ENCODE results near the gene VSTM2A.
"Not testable (repeated sequence)": the region's sequence is repeated elsewhere in the genome, so short reads cannot be mapped to it uniquely, and the experiment has no call there.

Gene VSTM2A, protein sequence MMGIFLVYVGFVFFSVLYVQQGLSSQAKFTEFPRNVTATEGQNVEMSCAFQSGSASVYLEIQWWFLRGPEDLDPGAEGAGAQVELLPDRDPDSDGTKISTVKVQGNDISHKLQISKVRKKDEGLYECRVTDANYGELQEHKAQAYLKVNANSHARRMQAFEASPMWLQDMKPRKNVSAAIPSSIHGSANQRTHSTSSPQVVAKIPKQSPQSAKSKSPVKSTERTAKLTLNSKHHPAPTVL

DNA sequence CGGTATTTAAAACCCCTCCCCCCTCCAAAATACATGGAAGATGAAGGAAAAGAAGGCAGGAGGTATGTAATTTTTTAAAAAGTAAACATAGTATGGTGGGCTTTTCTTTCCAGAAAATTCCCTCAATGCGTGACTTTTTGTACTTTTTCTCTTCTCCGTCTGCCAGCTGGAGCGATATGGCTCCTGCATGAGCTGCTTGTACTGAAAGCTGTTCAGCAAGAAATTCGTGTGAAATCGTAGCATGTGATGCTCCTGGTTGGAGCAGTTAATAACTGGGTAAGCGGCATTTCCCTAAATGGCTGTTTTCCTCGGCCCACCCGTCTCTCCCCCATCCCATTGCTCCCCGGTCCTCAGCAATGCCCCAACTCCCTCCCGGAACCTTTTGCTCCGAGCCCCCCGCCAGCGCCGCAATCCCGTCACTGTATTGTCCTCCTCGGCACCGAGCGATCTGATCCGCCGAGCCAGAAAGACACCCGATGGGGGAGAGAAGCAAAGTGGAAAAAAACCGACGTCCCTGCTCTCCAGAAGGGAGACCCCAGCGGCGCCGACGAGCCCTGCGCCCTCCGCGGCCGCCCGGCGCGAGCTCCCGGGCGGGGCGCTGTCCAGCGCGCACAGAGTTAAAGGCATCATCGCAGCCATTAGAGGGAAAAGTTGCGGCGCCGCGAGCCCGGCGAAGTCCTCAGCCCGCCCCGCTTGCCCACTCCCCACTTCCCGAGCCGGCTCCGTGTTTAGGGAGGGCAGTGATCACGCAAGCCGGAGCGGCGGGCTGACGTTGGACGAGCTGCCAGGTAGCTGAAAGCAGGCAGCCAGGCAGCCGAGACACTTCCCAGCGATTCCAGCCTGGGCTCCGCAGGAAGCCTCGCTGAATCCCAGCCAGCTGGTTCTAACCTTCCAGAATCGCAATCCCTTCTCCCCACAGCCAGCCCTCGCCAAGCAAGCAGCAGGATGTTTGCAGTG is at the start of gene VSTM2A:
TSS of gene VSTM2A (plus strand) at position 707 of the 957 bp plus-strand sequence. CDS start 356 bp downstream, outside the sequence.
- no peak within 1 kb of the TSS for H3K4me3 ChIP-seq (ENCODE audit: low read depth, low read length)
- peak; percentile 10 for DNase-seq (ENCODE audit: low read depth, low spot score)

DNA sequence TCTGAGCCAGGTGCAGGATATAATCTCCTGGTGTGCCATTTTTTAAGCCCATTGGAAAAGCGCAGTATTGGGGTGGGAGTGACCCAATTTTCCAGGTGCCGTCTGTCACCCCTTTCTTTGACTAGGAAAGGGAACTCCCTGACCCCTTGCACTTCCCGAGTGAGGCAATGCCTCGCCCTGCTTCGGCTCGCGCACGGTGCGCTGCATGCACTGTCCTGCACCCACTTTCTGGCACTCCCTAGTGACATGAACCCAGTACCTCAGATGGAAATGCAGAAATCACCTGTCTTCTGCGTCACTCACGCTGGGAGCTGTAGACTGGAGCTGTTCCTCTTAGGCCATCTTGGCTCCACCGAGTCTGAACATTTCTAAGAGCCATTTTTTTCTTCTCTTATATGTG is 37.6 kb upstream of the VSTM2A start:
- H3K4me3 ChIP-seq (ENCODE audit: low read depth, low read length); in situ Hi-C loops (cut with HindIII; ENCODE audit: low sequenced_read_pairs); DNase-seq (ENCODE audit: low read depth, low spot score): not testable (repeated sequence)

More for the DNA sequence above, at the start of gene VSTM2A:
- TF ChIP-seq, protein P1, sequence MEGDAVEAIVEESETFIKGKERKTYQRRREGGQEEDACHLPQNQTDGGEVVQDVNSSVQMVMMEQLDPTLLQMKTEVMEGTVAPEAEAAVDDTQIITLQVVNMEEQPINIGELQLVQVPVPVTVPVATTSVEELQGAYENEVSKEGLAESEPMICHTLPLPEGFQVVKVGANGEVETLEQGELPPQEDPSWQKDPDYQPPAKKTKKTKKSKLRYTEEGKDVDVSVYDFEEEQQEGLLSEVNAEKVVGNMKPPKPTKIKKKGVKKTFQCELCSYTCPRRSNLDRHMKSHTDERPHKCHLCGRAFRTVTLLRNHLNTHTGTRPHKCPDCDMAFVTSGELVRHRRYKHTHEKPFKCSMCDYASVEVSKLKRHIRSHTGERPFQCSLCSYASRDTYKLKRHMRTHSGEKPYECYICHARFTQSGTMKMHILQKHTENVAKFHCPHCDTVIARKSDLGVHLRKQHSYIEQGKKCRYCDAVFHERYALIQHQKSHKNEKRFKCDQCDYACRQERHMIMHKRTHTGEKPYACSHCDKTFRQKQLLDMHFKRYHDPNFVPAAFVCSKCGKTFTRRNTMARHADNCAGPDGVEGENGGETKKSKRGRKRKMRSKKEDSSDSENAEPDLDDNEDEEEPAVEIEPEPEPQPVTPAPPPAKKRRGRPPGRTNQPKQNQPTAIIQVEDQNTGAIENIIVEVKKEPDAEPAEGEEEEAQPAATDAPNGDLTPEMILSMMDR (IDR thresholded peaks at IDR 0.05; ENCODE audit: low read depth, low read length): peak; percentile 9
- in situ Hi-C loops (cut with HindIII; ENCODE audit: low sequenced_read_pairs): no loop called here

DNA sequence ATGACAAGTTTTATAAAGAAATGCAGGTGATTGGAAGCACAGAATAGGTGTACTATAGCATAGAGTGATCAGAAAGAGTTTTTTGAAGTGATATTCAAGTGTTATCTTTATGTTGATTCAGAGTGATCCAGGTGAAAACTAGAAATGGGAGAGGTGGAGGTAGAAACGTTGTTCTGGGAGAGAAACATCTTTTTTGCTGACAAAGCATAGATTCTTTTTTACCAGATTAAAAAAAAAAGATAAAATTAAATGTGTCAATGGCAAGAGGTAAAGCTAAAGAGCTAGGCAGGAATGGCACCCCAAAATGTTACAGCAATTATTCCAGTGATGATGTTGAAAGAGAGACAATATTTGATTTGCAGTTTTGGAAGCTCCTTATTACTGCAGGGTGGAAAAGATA is 12.6 kb upstream of the VSTM2A start:
- TF ChIP-seq, protein P1 (IDR thresholded peaks at IDR 0.05; ENCODE audit: low read depth, low read length): no peak
- H3K4me3 ChIP-seq (ENCODE audit: low read depth, low read length): no peak overlapping the region
- in situ Hi-C loops (cut with HindIII; ENCODE audit: low sequenced_read_pairs): no loop called here
- no peak for DNase-seq (ENCODE audit: low read depth, low spot score)

DNA sequence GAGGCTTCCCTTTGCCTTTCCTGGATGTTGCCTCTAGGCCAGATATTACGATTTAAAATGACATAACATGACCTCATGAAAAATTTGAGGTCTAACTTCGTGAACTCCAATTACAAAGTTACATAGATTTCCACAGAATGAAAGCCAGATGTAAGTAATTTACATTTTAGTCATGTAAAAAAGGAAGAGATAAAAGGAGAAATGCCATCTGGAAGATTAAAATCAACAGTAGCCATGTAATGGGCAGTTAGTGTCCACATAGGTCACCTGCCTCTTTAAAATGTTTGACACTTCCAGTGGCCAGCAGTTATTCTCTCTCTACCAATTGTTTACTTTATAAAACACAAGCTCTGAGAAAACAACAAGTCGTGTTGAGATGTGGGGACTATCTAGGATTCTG is 4.1 kb upstream of the VSTM2A start:
- in situ Hi-C loops (cut with HindIII; ENCODE audit: low sequenced_read_pairs): no loop called here
- no peak for DNase-seq (ENCODE audit: low read depth, low spot score)
- TF ChIP-seq, protein P1 (IDR thresholded peaks at IDR 0.05; ENCODE audit: low read depth, low read length): no peak
- no peak overlapping the region for H3K4me3 ChIP-seq (ENCODE audit: low read depth, low read length)

DNA sequence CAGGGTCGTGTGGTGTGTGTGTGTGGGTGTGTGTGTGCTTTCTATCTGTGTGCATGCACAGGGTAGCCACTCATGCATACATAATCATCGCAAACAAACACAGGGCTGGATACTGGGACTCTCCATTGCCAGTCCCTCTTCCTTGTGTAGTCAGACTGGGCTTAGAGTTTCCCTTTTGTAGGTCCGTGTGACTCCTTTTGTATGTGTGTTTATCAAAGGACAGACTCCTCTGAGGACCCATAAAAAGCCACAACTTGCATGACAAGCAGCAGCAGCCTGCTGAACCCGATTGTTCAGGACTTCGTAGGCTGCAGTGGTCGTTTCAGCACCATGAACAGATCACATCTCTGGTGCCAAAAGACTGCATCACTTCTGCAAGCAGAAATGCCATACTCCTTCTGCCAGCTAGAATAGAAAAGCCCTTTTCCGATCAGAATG is 895 bp downstream of the VSTM2A start:
- DNase-seq (ENCODE audit: low read depth, low spot score): peak; percentile 50
- TF ChIP-seq, protein P1 (IDR thresholded peaks at IDR 0.05; ENCODE audit: low read depth, low read length): no peak
- in situ Hi-C loops (cut with HindIII; ENCODE audit: low sequenced_read_pairs): no loop called here
- H3K4me3 ChIP-seq (ENCODE audit: low read depth, low read length): no peak overlapping the region

DNA sequence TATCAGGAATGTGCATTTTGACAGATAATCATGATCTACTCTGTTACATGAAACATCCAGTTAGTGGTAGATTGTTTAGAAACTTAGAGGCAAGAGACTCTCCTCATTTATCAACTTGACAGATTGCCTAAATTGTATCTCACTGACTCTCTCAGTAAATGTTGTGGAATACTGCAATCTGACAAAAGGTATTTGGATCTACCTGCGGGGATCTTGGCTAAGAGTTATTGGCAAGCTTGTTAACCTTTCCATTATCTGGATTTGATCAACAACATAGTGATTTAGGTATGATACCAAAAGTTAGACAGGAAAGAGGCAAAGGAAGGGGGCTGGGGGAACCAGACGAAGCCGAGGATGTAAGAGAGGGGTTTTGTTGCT is 2.0 kb downstream of the VSTM2A start:
- DNase-seq (ENCODE audit: low read depth, low spot score): no peak
- TF ChIP-seq, protein P1 (IDR thresholded peaks at IDR 0.05; ENCODE audit: low read depth, low read length): no peak
- no peak overlapping the region for H3K4me3 ChIP-seq (ENCODE audit: low read depth, low read length)
- in situ Hi-C loops (cut with HindIII; ENCODE audit: low sequenced_read_pairs): no loop called here
